ENCODE data around the gene ECPAS.
"Not testable (repeated sequence)": the region's sequence is repeated elsewhere in the genome, so short reads cannot be mapped to it uniquely, and the experiment has no call there.

The ECPAS gene

GRCh38 chr9:111366978-111367377, 117.2 kb downstream of the ECPAS start:
- Mint-ChIP-seq H3K27me3 (no peaks in the 10 kb centered on the region), H3K9me3 (no peaks in the 10 kb centered on the region), H3K4me1 (ENCODE audit: low read depth) (no peaks in the 10 kb centered on the region), H3K4me3 (no peak overlapping the region), H3K27ac (no peak overlapping the region), H3K36me3 (ENCODE audit: low read depth) (peaks cover 97% of the 10 kb centered on the region)
- DNase-seq: no peak

- DNase-seq: no peak
- Mint-ChIP-seq H3K9me3 (no peaks in the 10 kb centered on the region), H3K27me3 (no peaks in the 10 kb centered on the region), H3K4me1 (ENCODE audit: low read depth) (no peaks in the 10 kb centered on the region), H3K4me3 (no peak overlapping the region), H3K27ac (no peak overlapping the region), H3K36me3 (ENCODE audit: low read depth) (peaks cover 80% of the 10 kb centered on the region)
Measured at GRCh38 chr9:111362526-111362925, 121.7 kb downstream of the ECPAS start.

- no peaks in the 10 kb centered on the region for H3K9me3 Mint-ChIP-seq
- DNase-seq: no peak
- H3K27me3 Mint-ChIP-seq: no peaks in the 10 kb centered on the region
- H3K4me3 Mint-ChIP-seq: no peak overlapping the region
- peaks cover 63% of the 10 kb centered on the region for H3K36me3 Mint-ChIP-seq (ENCODE audit: low read depth)
- H3K27ac Mint-ChIP-seq: no peak overlapping the region
- H3K4me1 Mint-ChIP-seq (ENCODE audit: low read depth): peaks cover 13% of the 10 kb centered on the region
Measured at GRCh38 chr9:111360881-111361280, 123.3 kb downstream of the ECPAS start.

- no peak overlapping the region for H3K27ac Mint-ChIP-seq
- peaks cover 24% of the 10 kb centered on the region for H3K36me3 Mint-ChIP-seq (ENCODE audit: low read depth)
- no peak for DNase-seq
- no peak overlapping the region for H3K4me3 Mint-ChIP-seq
- peaks cover 3% of the 10 kb centered on the region for H3K27me3 Mint-ChIP-seq
- H3K4me1 Mint-ChIP-seq (ENCODE audit: low read depth): peaks cover 13% of the 10 kb centered on the region
- peaks cover 3% of the 10 kb centered on the region for H3K9me3 Mint-ChIP-seq
Measured at GRCh38 chr9:111356481-111357244, 127.5 kb downstream of the ECPAS start.

GRCh38 chr9:111352545-111352944, 131.6 kb downstream of the ECPAS start:
- H3K4me3 Mint-ChIP-seq: no peak overlapping the region
- H3K27me3 Mint-ChIP-seq: peaks cover 11% of the 10 kb centered on the region
- no peaks in the 10 kb centered on the region for H3K36me3 Mint-ChIP-seq (ENCODE audit: low read depth)
- DNase-seq: no peak
- no peak overlapping the region for H3K27ac Mint-ChIP-seq
- H3K4me1 Mint-ChIP-seq (ENCODE audit: low read depth): peaks cover 13% of the 10 kb centered on the region
- peaks cover 6% of the 10 kb centered on the region for H3K9me3 Mint-ChIP-seq

- DNase-seq: no peak
- Mint-ChIP-seq H3K27me3 (peaks cover 17% of the 10 kb centered on the region), H3K4me3 (no peak overlapping the region), H3K27ac (no peak overlapping the region), H3K36me3 (ENCODE audit: low read depth) (no peaks in the 10 kb centered on the region), H3K4me1 (ENCODE audit: low read depth) (no peaks in the 10 kb centered on the region), H3K9me3 (peaks cover 6% of the 10 kb centered on the region)
Measured at GRCh38 chr9:111350556-111350955, 133.6 kb downstream of the ECPAS start.

- H3K36me3 Mint-ChIP-seq (ENCODE audit: low read depth): no peaks in the 10 kb centered on the region
- H3K4me1 Mint-ChIP-seq (ENCODE audit: low read depth): no peaks in the 10 kb centered on the region
- no peak overlapping the region for H3K4me3 Mint-ChIP-seq
- H3K27me3 Mint-ChIP-seq: peaks cover 17% of the 10 kb centered on the region
- H3K27ac Mint-ChIP-seq: no peak overlapping the region
- no peak for DNase-seq
- H3K9me3 Mint-ChIP-seq: peaks cover 6% of the 10 kb centered on the region
Measured at GRCh38 chr9:111349766-111350165, 134.4 kb downstream of the ECPAS start.

GRCh38 chr9:111348821-111349271, 135.3 kb downstream of the ECPAS start:
- Mint-ChIP-seq H3K4me3 (no peak overlapping the region), H3K4me1 (ENCODE audit: low read depth) (no peaks in the 10 kb centered on the region), H3K27me3 (peaks cover 17% of the 10 kb centered on the region), H3K36me3 (ENCODE audit: low read depth) (no peaks in the 10 kb centered on the region), H3K27ac (no peak overlapping the region), H3K9me3 (peaks cover 6% of the 10 kb centered on the region)
- DNase-seq: no peak

- H3K36me3 Mint-ChIP-seq (ENCODE audit: low read depth); H3K9me3 Mint-ChIP-seq; DNase-seq; H3K27ac Mint-ChIP-seq; H3K4me3 Mint-ChIP-seq: not testable (repeated sequence)
- Mint-ChIP-seq H3K4me1 (ENCODE audit: low read depth) (peaks cover 12% of the 10 kb centered on the region), H3K27me3 (peaks cover 29% of the 10 kb centered on the region)
Measured at GRCh38 chr9:111334318-111334863, 149.8 kb downstream of the ECPAS start.

GRCh38 chr9:111330124-111330523, 154.1 kb downstream of the ECPAS start, which contains the start of gene OR2K2:
OR2K2 (minus strand) TSS chr9:111330224; CDS start chr9:111328433, 1,791 bp downstream.
- Mint-ChIP-seq H3K27ac (no peak within 1 kb of the TSS), H3K36me3 (ENCODE audit: low read depth) (no peaks in the 10 kb centered on the region), H3K4me3 (no peak within 1 kb of the TSS), H3K27me3 (peaks cover 22% of the 10 kb centered on the region), H3K4me1 (ENCODE audit: low read depth) (peaks cover 10% of the 10 kb centered on the region), H3K9me3 (no peaks in the 10 kb centered on the region)
- DNase-seq: no peak

GRCh38 chr9:111320631-111321030, 163.6 kb downstream of the ECPAS start:
- Mint-ChIP-seq H3K9me3 (peaks cover 8% of the 10 kb centered on the region), H3K27me3 (peaks cover 17% of the 10 kb centered on the region), H3K4me3 (no peak overlapping the region), H3K36me3 (ENCODE audit: low read depth) (no peaks in the 10 kb centered on the region), H3K27ac (no peak overlapping the region), H3K4me1 (ENCODE audit: low read depth) (no peaks in the 10 kb centered on the region)
- no peak for DNase-seq

GRCh38 chr9:111316796-111317195, 167.4 kb downstream of the ECPAS start:
- no peaks in the 10 kb centered on the region for H3K4me1 Mint-ChIP-seq (ENCODE audit: low read depth)
- H3K9me3 Mint-ChIP-seq: peaks cover 6% of the 10 kb centered on the region
- H3K4me3 Mint-ChIP-seq: no peak overlapping the region
- no peaks in the 10 kb centered on the region for H3K36me3 Mint-ChIP-seq (ENCODE audit: low read depth)
- peaks cover 14% of the 10 kb centered on the region for H3K27me3 Mint-ChIP-seq
- no peak overlapping the region for H3K27ac Mint-ChIP-seq
- DNase-seq: no peak
